AG04449 (cell line): ENCODE data around the gene AIG1.

ENCODE experiments used
- CTCF ChIA-PET: fragments of 350-600 bp; formaldehyde crosslinking; extraction: SDS; loops from one replicate; lab custom pipeline; 2021; ENCODE audit warnings: antibody characterized with exemption; lab: Yijun Ruan, JAX
- POLR2A ChIA-PET: fragments of 400-600, 350-600 bp; formaldehyde crosslinking; extraction: SDS; loops from one replicate; lab custom pipeline; 2020; ENCODE audit warnings: antibody characterized with exemption, inconsistent platforms; lab: Yijun Ruan, JAX
- DNase-seq: peaks from one replicate; pipeline ENCODE4 v3.0.0-alpha.2; 2010; ENCODE audit warnings: low read depth, low spot score
- H3K4me3 ChIP-seq: 2 replicates; pipeline ENCODE4 v1.5.1; 2011; ENCODE audit warnings: low read depth, mild to moderate bottlenecking, control low read depth, low read length
- TF ChIP-seq, protein P1 (sequence below): IDR thresholded peaks from one replicate; pipeline ENCODE4 v1.5.1; 2011; ENCODE audit warnings: mild to moderate bottlenecking, moderate library complexity, low read length, control low read depth, inconsistent platforms; ENCODE audit not compliant: insufficient read depth; ENCODE audit errors: missing control alignments

The AIG1 gene

GRCh38 chr6:143158113-143158581 lies 97.5 kb downstream of the AIG1 start:
- ChIA-PET CTCF (interaction anchor here (0.7 to 2.4 kb wide), 5 partner anchors 10 to 684 kb away, joined by 3 to 8 read pairs (median 3); no protein-coding TSS in a partner anchor), POLR2A (no interaction called here)
- no peak overlapping the region for H3K4me3 ChIP-seq
- DNase-seq = no peak
- TF ChIP-seq, protein P1, sequence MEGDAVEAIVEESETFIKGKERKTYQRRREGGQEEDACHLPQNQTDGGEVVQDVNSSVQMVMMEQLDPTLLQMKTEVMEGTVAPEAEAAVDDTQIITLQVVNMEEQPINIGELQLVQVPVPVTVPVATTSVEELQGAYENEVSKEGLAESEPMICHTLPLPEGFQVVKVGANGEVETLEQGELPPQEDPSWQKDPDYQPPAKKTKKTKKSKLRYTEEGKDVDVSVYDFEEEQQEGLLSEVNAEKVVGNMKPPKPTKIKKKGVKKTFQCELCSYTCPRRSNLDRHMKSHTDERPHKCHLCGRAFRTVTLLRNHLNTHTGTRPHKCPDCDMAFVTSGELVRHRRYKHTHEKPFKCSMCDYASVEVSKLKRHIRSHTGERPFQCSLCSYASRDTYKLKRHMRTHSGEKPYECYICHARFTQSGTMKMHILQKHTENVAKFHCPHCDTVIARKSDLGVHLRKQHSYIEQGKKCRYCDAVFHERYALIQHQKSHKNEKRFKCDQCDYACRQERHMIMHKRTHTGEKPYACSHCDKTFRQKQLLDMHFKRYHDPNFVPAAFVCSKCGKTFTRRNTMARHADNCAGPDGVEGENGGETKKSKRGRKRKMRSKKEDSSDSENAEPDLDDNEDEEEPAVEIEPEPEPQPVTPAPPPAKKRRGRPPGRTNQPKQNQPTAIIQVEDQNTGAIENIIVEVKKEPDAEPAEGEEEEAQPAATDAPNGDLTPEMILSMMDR = no peak

DNA sequence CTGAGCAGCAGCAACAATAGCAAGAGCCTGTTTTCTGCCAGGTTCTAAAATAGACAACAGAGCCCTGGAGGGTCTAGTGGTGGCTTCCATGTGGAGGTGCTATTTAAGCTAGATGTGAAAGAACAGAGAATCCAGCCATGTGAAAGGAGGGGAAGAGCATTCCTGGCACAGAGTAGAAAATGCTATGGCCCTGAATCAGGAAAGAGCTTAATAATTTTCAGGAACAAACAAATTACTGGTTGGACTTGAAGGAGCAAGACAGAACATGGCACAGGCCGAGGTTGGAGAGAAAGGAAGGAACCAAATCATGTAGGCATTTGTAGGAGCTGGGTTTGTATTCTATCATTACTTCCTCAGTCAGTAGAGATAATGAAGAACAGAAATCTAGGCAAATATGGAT lies 98.3 kb downstream of the AIG1 start:
- H3K4me3 ChIP-seq = no peak overlapping the region
- DNase-seq = no peak
- ChIA-PET CTCF (interaction anchor here (0.9 to 2.4 kb wide), 4 partner anchors 22 to 684 kb away, joined by 3 to 8 read pairs (median 4); no protein-coding TSS in a partner anchor), POLR2A (no interaction called here)
- TF ChIP-seq, protein P1 = no peak

- no peak overlapping the region for H3K4me3 ChIP-seq
- ChIA-PET CTCF (interaction anchor here (0.9 kb wide), 1 partner anchor 468 kb away, joined by 3 read pairs; no protein-coding TSS in a partner anchor), POLR2A (no interaction called here)
- TF ChIP-seq, protein P1 = no peak
- no peak for DNase-seq
Measured at GRCh38 chr6:143160015-143160414, 99.3 kb downstream of the AIG1 start.

- CTCF ChIA-PET = interaction anchor here (0.8 kb wide), 1 partner anchor 16 kb away, joined by 3 read pairs; no protein-coding TSS in a partner anchor
- no peak for DNase-seq
- no peak overlapping the region for H3K4me3 ChIP-seq
- TF ChIP-seq, protein P1 = no peak
- POLR2A ChIA-PET = no interaction called here
Measured at GRCh38 chr6:143160439-143161220, 99.9 kb downstream of the AIG1 start.

GRCh38 chr6:143163621-143164020 lies 102.9 kb downstream of the AIG1 start:
- ChIA-PET CTCF (interaction anchor here (1.6 kb wide), 1 partner anchor 264 kb away, joined by 4 read pairs; no protein-coding TSS in a partner anchor), POLR2A (no interaction called here)
- DNase-seq = no peak
- no peak overlapping the region for H3K4me3 ChIP-seq
- TF ChIP-seq, protein P1 = no peak

DNA sequence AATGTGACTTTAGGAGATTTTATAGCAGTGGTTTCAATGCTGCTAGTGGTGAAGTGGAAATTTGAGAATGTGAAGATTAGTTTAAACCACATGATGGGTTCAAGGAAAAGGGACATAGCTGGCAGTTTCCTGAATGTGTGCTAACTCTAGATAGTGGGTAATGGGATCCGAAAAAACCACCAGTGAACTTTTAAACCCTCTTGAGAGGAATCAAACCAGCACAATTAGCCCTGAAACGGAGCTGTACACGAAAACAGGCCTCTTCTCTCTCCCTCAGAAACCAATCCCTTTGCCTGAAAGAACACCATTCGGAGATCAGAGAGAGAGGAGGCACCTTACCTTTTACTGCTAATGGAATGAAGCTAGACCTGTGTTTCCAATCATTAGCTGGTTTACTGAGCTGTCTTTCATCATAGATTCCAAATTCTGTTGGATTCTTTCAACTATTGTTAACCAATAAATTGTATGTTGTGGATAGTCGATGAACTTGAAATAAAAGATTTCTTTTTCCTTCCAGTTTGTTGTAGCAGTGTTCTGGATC lies 103.9 kb downstream of the AIG1 start:
- CTCF ChIA-PET = interaction anchor here (1.6 kb wide), 1 partner anchor 263 kb away, joined by 4 read pairs; no protein-coding TSS in a partner anchor
- DNase-seq = no peak
- TF ChIP-seq, protein P1 = no peak
- POLR2A ChIA-PET = no interaction called here
- H3K4me3 ChIP-seq = no peak overlapping the region
